Renal cortex interstitium (tissue), 11 donors: Measurements from ENCODE around the gene SLCO2B1. TPM values are rescaled to one million over a fixed set of nuclear protein-coding genes. Genes with fewer than 3 reads are reported as not detected.

Experiments used
- DNase-seq, 11 donors: peaks; one replicate each; pipeline ENCODE4 v3.0.0-alpha.2; 2013; ENCODE audit warnings: low read depth in 9 of 11, low spot score in 4 of 11; ENCODE audit errors: extremely low read depth in 1 of 11
- polyA plus RNA-seq, 3 donors: library from polyadenylated mRNA; unstranded; fragments of 120-200 nt; gene quantifications; one replicate each; pipeline ENCODE4 v1.2.1, GENCODE V29; 2013; ENCODE audit not compliant: insufficient read length in 3 of 3

The SLCO2B1 gene
- polyA plus RNA-seq, 3 donors, result 7.5 to 11.6 (median 11.3) TPM

GRCh38 chr11:75200531-75200930 lies 49.6 kb downstream of the SLCO2B1 start:
- DNase-seq, result no peak

DNA sequence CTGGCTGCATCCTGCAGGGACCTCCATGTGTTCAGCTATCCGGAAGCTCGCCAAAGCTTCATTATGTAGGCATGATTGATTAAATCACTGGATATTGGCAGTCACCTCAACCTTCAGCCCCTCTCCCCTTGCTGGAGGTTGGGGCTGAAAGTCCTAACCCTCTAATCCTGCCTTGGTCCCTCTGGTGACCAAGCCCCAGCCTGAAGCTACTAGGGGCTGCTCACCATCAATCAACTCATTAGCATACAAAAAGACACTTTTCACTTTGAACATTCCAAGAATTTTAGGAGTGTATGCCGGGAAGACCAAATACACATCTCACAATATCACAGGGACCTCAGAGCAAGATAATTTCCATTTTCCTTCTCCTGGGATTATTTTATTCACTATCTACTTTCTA lies 50.9 kb downstream of the SLCO2B1 start:
- no peak for DNase-seq

DNA sequence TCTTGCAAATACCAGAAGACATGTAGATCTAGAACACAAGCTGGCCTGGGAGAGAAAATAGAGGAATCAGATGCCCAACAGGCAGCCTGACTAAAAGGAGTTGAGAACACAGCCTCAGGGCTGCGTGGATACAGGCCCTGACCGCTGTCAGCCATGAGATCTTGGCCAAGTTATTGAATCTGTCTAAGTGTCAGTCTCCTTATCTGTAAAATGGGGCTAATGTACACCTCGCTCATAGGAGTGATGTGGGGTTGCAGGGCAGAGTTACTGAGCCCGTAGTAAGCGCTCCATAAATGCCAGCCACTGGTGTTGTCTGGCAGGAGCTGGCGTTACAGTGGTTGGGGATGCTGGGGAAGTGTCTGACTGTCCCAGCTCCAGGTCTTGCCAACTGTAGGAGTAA lies 51.3 kb downstream of the SLCO2B1 start:
- DNase-seq, result no peak

DNA sequence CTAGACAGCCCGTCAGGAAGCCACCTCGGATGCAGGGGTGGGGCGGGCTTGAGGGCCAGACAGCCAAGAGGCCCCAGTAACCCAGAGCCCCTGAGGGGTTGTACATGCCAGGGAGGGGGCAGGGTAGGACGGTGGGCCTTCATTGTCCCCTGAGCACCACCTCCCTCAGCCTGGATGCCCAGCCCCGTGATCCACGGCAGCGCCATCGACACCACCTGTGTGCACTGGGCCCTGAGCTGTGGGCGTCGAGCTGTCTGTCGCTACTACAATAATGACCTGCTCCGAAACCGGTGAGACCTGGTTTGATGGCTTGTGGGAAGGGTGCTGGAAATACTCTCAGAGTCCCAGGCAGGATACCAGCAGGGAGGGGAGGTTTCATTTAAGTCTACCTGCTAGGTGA lies 52.2 kb downstream of the SLCO2B1 start:
- DNase-seq, result no peak

DNA sequence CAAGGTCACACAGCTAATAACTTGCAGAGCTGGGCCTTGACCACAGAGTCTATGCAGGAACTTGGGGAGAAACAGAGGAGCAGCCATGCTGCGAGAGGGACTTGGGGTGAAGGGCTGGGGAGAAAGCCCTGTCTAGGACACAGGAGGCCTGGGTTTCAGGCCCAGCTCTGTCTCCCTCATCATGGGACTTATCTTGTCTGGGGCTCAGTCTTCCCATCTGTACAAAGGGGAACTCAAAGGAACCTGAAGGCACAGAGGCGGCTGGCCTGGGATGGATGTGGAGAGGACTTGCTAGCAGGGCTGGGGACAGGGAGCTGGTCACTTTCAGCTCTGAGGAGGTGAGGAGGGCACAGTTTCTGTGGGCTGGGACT lies 52.7 kb downstream of the SLCO2B1 start:
- no peak for DNase-seq

DNA sequence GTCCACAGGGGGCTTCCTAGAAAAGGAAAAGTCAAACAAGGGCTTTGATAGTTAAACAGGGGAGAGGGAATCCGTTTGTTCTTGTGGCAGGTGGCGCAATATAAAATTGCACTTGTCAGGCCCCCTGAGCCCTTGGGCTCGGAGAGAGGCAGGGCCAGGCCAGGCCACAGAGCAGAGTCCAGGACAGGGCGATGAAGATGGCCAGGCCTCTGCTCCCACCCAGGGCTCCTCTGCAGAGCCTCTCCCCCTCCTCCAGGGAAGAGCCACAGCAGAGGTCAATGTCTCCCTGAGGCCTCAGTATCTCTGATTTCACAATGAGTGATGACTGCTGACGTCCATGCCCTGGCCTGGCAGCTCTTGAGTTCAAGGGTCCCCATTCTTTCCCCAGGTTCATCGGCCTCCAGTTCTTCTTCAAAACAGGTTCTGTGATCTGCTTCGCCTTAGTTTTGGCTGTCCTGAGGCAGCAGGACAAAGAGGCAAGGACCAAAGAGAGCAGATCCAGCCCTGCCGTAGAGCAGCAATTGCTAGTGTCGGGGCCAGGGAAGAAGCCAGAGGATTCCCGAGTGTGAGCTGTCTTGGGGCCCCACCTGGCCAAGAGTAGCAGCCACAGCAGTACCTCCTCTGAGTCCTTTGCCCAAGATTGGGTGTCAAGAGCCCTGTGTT lies 53.2 kb downstream of the SLCO2B1 start:
- DNase-seq, result no peak

DNA sequence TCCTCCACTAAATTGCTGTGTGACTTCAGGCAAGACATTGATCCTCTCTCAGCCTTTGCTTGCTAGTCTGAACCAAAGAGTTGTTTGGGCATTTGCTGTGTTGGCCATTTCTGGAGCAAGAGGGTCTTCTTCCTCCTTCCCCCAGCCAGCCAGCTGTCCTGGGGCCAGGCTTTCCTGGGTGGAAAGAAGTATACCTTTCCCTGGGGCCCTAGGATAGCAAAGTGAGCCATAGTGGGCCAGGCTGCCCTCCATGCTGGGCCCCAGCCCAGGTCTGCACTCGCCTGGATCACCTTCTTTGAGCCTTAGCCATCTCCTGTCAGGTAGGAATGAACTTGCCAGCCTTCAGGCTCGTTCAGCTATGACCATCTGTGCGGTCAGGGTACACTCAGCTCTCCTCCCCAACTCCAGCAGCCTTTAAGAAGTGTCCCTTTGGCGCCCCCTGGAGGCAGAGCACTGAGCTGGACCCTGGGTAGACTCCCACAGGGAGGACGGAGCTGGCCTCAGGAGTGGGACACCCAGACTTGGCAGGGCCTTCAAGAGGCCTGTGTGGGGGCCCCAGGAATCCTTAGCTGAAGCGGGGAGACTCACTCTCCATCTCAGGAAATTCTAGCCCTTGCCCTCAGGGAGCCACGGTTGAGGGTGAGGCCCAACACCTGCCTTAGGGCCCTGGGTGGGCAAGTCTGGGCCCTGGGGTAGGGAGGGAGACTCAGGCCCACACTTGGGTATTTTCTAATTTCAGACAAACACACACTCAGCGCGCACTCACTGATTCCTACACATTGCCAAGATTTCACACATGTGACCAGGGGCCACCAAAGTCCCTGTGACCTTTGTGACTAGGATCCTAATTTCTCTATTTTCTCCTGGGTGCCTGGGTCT lies 54.0 kb downstream of the SLCO2B1 start:
- DNase-seq, result peak; percentile 56 to 84 (median 67)

- no peak for DNase-seq
Observed at GRCh38 chr11:75205564-75206020, 54.7 kb downstream of the SLCO2B1 start.

- no peak for DNase-seq
Observed at GRCh38 chr11:75208446-75208845, 57.5 kb downstream of the SLCO2B1 start.

DNA sequence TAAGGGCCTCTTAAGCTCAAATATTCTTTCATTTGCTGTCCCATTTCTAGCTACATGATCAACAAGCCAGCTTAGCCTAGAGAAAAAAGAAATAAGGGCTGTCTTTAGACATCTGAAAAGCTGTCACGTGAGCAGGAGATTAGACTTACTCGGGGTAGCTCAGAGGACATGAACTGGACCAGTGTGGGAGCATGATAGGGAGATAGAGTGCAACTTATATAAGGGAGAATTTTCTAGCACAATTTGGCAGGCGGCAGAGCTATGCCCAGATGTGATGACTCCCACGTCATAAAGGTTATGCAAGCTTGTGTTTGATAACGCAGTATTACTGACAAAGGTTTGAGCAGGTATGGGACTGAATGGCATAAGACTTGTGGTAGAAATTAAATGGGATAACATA lies 61.5 kb downstream of the SLCO2B1 start:
- no peak for DNase-seq

DNA sequence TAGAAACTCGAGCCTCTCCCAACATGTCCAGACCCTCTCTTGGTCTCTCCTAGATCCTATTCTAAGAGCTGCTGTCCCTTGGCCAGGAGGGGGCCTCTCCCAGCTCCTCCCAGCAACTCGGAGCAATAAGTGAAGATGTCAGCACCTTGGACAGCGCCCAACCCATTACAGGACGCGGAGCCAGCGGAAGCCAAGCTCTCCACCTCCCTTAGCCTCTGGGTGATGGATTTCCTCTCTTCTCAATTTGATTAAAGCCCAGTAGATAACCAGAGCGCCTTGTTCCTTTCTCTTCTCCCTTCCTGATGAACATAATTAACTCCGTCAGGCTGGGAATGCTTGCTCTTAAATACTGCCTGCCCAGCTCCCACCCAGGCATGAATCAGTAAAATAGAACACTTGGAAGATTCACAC lies 63.5 kb downstream of the SLCO2B1 start:
- DNase-seq, result peak; percentile 57 to 90 (median 85)

DNA sequence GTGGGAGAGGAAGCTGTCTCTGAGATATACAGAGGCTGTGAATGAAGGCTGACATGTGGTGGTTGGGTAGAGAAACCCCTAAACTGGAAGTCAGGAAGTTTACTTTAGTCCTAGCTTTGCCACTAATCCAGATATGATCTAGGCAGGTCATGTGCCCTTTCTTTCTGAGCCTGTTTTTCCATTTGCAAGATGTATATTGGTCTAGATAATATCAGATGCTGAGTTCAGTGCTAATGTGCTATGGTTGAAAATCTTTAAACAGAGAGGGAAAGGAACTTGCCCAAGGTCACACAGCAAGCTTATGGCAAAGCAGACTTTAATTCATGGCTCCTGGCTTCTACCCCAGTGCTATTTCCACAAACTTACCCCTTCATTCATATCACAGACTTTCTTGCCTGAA lies 63.9 kb downstream of the SLCO2B1 start:
- DNase-seq, result no peak

DNA sequence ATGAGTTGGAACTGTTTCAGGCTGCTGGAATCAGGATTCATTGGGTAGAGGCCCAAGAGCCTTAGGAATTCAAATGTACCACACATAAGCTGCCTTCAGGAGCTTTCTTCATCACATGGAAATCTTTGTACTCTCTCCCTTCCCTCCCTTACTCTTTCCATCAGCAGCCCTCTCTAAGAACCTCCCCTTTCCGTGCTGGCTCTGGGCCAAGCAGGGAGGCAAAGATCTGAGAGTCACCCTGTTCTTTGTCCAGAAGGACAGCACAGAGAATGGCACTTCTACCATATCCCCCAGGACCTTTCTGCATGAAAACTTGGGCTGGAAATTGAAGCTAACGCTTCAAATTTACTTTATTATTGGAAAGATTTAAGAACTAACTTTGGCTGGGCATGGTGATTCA lies 69.0 kb downstream of the SLCO2B1 start:
- no peak for DNase-seq

GRCh38 chr11:75223954-75224643 lies 73.2 kb downstream of the SLCO2B1 start:
- no peak for DNase-seq

DNA sequence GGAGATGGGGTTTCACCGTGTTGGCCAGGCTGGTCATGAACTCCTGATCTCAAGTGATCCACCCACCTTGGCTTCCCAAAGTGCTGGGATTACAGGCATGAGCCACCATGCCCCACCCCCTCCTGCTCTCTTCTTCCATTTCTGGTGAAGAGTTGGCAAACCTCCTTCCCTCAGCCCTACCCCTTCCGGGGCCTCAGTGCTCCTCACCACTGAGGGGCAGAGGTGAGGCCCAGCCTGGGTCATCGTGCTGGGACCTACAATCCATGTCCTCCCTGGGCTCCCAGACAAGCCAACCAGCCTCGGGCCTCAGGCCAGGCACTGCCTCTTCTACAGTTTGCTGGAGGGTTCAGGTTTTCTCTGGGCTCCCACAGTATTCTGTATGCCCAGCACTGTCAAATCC lies 74.9 kb downstream of the SLCO2B1 start:
- DNase-seq, result no peak

DNA sequence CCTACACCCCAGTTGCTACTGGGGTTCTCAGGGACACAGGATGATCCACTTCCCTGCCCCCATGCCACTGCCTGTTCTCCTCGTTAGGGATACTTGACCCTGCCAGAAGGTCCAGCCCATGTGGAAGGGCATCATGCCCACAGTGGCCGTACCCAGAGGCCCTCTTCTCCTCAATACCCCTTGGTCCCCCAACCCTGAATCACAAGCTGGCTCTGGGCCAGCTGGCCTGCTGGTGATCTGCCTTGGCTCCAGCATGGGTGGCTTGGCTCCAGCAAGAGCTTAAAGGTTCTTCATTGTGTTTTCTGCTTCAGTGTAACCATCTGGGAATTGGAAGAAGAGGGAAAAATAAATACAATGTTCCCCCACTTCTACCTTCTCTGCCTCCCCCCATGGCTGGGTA lies 78.6 kb downstream of the SLCO2B1 start:
- no peak for DNase-seq

GRCh38 chr11:75230621-75231020 lies 79.7 kb downstream of the SLCO2B1 start:
- DNase-seq, result no peak

- DNase-seq, result peak in 10 of 11 donors; percentile 48 to 82 (median 68)
Observed at GRCh38 chr11:75233754-75234172, 82.9 kb downstream of the SLCO2B1 start.

DNA sequence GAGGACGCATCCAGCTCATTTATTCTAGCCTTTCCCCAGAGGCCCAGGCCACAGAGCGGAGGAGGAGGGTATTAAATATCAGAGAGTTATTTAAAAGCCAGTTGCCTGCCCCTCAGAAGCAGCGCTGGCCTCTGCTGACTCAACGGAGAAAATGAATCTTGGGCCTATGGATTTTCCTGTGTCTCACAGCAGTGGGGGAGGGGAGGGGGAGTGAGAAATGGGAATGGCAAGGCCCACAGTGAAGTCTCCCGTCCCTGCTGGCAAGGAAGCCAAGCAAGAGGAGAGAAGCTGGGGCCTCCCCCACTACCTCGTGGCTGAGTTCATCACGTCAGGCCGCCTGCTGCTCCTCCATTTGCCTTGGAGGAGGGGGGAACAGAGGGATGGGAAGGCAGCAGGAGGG lies 85.2 kb downstream of the SLCO2B1 start:
- no peak for DNase-seq

- no peak for DNase-seq
Observed at GRCh38 chr11:75237050-75237449, 86.1 kb downstream of the SLCO2B1 start.
